ENCODE results near the gene ADARB2.
A peak's percentile ranks its signal among the peaks of the same experiment; 100 is the strongest.

The ADARB2 gene

DNA sequence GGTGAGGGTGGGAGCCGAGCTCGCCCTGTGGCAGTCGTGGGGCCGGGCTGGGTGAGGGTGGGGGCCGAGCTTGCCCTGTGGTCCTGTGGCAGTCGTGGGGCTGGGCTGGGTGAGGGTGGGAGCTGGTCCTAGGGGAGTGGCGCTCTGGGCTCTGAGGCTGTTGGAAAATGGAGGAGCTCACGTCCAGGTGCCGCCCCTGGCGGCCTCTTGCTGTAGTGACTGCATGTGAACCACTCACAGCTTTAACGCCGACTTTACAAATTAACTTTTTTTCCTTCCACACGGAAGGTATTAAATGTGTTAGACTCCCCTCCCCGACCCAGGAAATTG lies 368.5 kb downstream of the ADARB2 start:
- Histone ChIP-seq H3K4me1 (no peaks in the 10 kb centered on the region), H3K4me3 (ENCODE audit: low read depth, low read length) (no peak overlapping the region), H3K9me3 (no peaks in the 10 kb centered on the region), H3K36me3 (no peaks in the 10 kb centered on the region), H3K27me3 (no peaks in the 10 kb centered on the region)
- DNase-seq: peak; percentile 70
- TF ChIP-seq, protein P1, sequence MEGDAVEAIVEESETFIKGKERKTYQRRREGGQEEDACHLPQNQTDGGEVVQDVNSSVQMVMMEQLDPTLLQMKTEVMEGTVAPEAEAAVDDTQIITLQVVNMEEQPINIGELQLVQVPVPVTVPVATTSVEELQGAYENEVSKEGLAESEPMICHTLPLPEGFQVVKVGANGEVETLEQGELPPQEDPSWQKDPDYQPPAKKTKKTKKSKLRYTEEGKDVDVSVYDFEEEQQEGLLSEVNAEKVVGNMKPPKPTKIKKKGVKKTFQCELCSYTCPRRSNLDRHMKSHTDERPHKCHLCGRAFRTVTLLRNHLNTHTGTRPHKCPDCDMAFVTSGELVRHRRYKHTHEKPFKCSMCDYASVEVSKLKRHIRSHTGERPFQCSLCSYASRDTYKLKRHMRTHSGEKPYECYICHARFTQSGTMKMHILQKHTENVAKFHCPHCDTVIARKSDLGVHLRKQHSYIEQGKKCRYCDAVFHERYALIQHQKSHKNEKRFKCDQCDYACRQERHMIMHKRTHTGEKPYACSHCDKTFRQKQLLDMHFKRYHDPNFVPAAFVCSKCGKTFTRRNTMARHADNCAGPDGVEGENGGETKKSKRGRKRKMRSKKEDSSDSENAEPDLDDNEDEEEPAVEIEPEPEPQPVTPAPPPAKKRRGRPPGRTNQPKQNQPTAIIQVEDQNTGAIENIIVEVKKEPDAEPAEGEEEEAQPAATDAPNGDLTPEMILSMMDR (IDR thresholded peaks at IDR 0.05; ENCODE audit: low read depth, low read length): peak; percentile 73

DNA sequence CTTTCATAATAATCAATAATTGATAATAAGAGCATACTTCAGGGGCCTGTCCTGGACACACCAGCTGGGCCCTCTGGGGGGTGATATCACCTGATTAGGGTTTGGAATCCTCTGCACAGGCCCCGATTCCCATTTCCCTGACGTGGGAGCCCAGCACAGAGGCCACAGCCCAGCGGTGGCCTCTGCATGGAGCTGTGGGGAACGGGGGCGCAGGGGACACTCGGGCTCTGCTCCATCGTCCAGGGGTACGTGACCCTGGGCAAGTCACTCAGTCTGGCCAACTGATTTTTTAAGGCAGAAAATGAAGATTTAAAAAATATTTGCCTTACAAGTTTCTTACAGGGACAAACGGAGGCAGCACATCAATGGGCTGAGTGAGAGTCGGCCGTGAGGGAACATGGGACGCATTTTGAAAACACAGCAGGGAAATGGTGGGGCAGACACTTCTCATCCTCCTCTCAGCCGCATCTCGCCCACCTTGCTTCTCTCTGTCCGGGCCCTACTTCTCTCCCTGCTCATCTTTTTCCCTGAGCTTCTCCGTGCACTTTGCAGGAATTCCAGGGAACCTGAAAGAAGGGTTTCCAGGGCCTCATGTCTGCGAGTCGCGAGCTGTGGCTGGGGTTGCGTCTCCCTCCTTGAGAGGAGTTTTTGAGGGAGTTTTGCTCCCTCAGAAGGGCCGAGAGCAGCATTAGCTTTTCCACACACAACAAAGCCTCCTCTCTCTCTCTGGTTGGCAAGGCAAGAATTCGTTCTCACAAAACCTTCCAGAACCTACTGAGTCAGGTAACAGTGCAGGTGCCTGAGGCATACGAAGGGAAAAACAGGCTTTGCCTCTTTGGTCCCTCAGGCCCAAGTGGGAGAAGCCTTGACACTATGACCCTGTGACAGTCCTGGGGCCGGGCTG lies 369.1 kb downstream of the ADARB2 start:
- Histone ChIP-seq H3K9me3 (no peaks in the 10 kb centered on the region), H3K27me3 (no peaks in the 10 kb centered on the region), H3K36me3 (no peaks in the 10 kb centered on the region), H3K4me3 (ENCODE audit: low read depth, low read length) (no peak overlapping the region), H3K4me1 (no peaks in the 10 kb centered on the region)
- TF ChIP-seq, protein P1 (IDR thresholded peaks at IDR 0.05; ENCODE audit: low read depth, low read length): no peak
- DNase-seq: no peak

DNA sequence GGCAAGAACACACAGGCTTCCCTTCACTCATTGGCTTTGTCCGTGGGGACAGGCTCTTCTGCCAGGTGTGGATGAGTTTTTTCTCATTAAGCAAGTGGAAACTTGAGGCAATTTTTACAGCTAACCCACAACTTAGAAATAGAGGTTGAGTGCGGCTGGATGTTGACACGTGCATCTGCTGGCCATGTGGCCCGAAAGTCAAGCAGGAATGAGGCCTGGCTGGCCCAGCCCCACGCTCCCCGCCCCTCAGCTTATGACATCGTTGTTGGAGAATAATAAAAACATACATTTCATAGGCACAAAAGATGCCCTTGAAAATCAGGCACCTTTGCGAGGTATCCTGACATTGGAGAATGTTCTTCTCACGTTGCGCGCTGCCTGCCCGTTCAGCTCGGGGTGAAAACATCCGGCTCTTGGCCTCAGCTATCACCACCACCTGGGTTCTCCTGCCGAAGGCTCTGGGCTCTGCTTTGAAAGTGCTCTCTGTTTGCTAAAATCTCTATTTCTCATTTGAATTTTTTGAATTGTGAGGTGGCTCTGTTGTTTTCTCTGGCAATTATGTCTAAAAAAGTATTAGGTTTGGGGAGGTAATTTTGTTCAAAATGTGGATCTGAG lies 370.4 kb downstream of the ADARB2 start:
- Histone ChIP-seq H3K4me3 (ENCODE audit: low read depth, low read length) (no peak overlapping the region), H3K9me3 (no peaks in the 10 kb centered on the region), H3K27me3 (no peaks in the 10 kb centered on the region), H3K4me1 (no peaks in the 10 kb centered on the region), H3K36me3 (no peaks in the 10 kb centered on the region)
- no peak for DNase-seq
- TF ChIP-seq, protein P1 (IDR thresholded peaks at IDR 0.05; ENCODE audit: low read depth, low read length): no peak

DNA sequence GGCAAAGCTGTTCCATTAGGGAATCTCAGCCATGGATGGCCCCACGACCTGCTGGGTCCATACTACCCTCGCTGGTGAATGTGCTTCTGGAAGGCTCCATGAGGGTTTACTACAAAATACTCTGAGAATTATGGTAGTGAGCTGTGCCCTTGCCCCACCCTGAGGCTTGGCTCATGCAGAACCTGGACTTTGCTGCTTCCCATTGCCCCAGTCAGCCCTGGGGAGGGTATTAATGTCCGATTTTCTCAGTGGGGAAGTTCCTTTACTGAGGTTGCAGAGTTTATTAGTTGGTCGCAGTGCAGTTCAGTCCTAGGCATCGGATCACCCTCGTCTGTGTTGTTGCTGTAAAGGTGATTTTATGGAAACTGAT lies 371.0 kb downstream of the ADARB2 start:
- TF ChIP-seq, protein P1 (IDR thresholded peaks at IDR 0.05; ENCODE audit: low read depth, low read length): no peak
- Histone ChIP-seq H3K36me3 (no peaks in the 10 kb centered on the region), H3K9me3 (no peaks in the 10 kb centered on the region), H3K4me1 (no peaks in the 10 kb centered on the region), H3K27me3 (no peaks in the 10 kb centered on the region), H3K4me3 (ENCODE audit: low read depth, low read length) (no peak overlapping the region)
- DNase-seq: no peak

DNA sequence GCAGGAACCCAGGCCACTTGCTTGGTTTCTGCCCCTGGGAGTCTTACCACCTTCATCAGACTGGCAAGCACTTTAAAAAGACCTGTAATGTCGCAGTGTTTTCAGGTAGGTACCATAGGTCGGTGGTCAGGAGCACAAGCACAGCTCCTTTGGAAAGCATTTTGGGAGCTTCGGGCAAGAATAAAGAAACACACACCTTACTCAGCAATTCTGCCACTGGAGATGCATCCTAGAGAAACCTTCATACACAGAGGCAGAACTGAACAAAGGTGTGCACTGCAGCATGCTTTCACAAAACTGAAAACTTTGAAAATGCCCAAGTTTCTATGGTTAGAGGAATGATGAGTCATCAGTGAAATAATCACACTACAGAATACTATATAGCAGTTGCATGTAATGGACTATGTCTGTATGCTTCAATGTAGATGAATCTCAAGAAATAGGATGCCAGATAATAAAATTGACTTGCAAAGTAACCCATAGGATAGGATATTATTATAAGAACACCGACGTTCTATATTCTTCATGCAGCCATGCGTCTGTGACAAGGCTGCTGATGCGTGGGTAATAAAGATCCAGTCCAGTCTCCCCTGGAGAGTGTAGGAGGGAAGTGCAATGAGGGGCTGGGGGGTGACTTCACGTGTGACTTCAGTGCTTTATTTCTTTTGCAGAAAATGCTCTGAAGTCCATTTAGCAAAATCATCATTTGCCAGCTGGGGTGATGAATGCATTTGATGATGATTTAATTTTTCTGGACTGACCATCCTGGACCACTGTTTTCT lies 371.6 kb downstream of the ADARB2 start:
- H3K9me3 ChIP-seq: no peaks in the 10 kb centered on the region
- H3K4me1 ChIP-seq: no peaks in the 10 kb centered on the region
- no peaks in the 10 kb centered on the region for H3K36me3 ChIP-seq
- no peak for DNase-seq
- H3K4me3 ChIP-seq (ENCODE audit: low read depth, low read length): no peak overlapping the region
- TF ChIP-seq, protein P1 (IDR thresholded peaks at IDR 0.05; ENCODE audit: low read depth, low read length): no peak
- no peaks in the 10 kb centered on the region for H3K27me3 ChIP-seq

All from BE2C (cell line).